ENCODE results near the gene TMTC2. TPM values are rescaled to one million over a fixed set of nuclear protein-coding genes. Genes with fewer than 3 reads are reported as not detected.
A peak's percentile ranks its signal among the peaks of the same experiment; 100 is the strongest.

TMTC2 gene
- total and polyA plus RNA-seq, 10 of the 15 experiments (the other 5 are each of a cell fraction or from before 2014, with no cell fraction given), result 0.14 to 9.7 (median 1.2) TPM

- TF ChIP-seq YY1 (IDR thresholded peaks at IDR 0.05; ENCODE audit: low read depth, low read length) (peak; percentile 73), ATF2 (IDR thresholded peaks at IDR 0.05; ENCODE audit: low read length) (no peak), IKZF2 (IDR thresholded peaks at IDR 0.05) (no peak), ZBTB33 (IDR thresholded peaks at IDR 0.05) (no peak), ZBTB40 (IDR thresholded peaks at IDR 0.05; ENCODE audit: borderline replicate concordance) (no peak), BHLHE40 (IDR thresholded peaks at IDR 0.05; ENCODE audit: borderline replicate concordance in 1 of 2, low read depth in 2 of 2, low read length in 1 of 2) (peak; percentile 34 to 47; a peak in 1 of 4 replicates), ZNF384 (IDR thresholded peaks at IDR 0.05; ENCODE audit: borderline replicate concordance, low read depth, low read length) (no peak), GATAD2B (conservative IDR thresholded peaks at IDR 0.05; ENCODE audit: low read depth) (no peak), IKZF1 (conservative IDR thresholded peaks at IDR 0.05) (no peak), ZBTB11 (CRISPR knock-in tag; IDR thresholded peaks at IDR 0.05) (no peak), SMARCA5 (IDR thresholded peaks at IDR 0.05) (peak; percentile 96), ZZZ3 (IDR thresholded peaks at IDR 0.05; ENCODE audit: control insufficient read depth, insufficient read length, low read depth) (no peak), SUPT20H (IDR thresholded peaks at IDR 0.05; ENCODE audit: borderline replicate concordance, control insufficient read depth, low read depth, low read length) (no peak)
- TF ChIP-seq, protein P1, sequence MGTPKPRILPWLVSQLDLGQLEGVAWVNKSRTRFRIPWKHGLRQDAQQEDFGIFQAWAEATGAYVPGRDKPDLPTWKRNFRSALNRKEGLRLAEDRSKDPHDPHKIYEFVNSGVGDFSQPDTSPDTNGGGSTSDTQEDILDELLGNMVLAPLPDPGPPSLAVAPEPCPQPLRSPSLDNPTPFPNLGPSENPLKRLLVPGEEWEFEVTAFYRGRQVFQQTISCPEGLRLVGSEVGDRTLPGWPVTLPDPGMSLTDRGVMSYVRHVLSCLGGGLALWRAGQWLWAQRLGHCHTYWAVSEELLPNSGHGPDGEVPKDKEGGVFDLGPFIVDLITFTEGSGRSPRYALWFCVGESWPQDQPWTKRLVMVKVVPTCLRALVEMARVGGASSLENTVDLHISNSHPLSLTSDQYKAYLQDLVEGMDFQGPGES (IDR thresholded peaks at IDR 0.05), result no peak
- TF ChIP-seq, protein P2, sequence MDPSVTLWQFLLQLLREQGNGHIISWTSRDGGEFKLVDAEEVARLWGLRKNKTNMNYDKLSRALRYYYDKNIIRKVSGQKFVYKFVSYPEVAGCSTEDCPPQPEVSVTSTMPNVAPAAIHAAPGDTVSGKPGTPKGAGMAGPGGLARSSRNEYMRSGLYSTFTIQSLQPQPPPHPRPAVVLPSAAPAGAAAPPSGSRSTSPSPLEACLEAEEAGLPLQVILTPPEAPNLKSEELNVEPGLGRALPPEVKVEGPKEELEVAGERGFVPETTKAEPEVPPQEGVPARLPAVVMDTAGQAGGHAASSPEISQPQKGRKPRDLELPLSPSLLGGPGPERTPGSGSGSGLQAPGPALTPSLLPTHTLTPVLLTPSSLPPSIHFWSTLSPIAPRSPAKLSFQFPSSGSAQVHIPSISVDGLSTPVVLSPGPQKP (IDR thresholded peaks at IDR 0.05; ENCODE audit: low read depth, low read length), result no peak
These were observed 927 bp upstream of the TMTC2 start (continued) for GRCh38 chr12:82685790-82686167.

All from GM12878 (cell line).